ENCODE data around the gene SMYD3. TPM values are rescaled to one million over a fixed set of nuclear protein-coding genes. Genes with fewer than 3 reads are reported as not detected.

Gene SMYD3
- total RNA-seq, 4 donors from 2014 or later: 12.0 to 15.0 (median 13.2) TPM

DNA sequence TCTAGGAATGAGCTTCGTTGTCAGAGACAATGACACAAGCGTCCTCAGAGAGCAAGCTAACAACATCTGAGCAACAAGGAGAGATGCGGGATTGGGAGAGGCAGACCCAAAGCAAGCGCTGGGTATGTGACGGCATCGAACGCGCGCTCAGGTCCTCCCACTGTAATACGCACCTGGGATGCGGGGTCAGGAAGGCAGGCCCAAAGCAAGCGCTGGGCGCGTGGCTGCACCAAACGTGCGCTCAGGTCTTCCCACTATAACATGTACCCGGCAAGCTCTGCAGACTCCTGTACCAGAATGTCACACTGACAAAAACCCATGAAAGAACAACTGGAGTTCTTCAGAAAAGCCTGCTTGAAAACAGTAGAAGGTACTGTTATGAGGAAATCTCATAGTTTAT lies 653.8 kb downstream of the SMYD3 start:
- no peaks in the 10 kb centered on the region for H3K4me1 ChIP-seq
- H3K27ac ChIP-seq (replicated peaks in 1 of 4): no peak overlapping the region
- H3K9me3 ChIP-seq: no peaks in the 10 kb centered on the region
- H3K4me3 ChIP-seq: no peak overlapping the region
- intact Hi-C loops (cut with DNase I): no loop called here
- no peak for TF ChIP-seq EP300 (IDR thresholded peaks at IDR 0.05)
- no peak for TF ChIP-seq POLR2A (IDR thresholded peaks at IDR 0.05; ENCODE audit: low read depth)
- TF ChIP-seq CTCF (IDR thresholded peaks at IDR 0.05): no peak
- no peak for TF ChIP-seq POLR2AphosphoS5 (IDR thresholded peaks at IDR 0.05)
- WGBS: 96% methylated on average over 17 of the region's 17 CpGs
- no peak for DNase-seq (ENCODE audit: extremely low spot score)
- peaks cover 0 to 8% (median 0%) of the 10 kb centered on the region in 4 donors for H3K36me3 ChIP-seq
- H3K27me3 ChIP-seq: no peaks in the 10 kb centered on the region

DNA sequence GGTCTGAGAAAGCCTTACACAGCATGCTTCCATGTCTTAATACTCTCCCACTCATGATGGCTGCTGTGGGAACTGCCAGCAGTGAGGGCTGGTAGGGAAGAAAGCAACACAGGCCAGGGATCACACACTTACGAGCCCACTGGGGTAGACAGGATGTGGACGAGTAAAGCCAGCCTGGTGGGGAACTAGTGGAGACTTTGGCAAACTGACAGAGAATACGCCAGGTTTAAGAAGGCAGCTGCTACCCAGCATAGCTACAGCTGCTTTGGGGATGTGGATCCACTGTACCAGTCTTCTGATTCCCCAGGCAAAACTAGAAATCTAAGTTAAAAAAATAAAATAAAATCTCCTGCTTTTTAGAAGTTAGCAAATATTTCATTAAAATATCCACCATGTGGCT lies 664.0 kb downstream of the SMYD3 start:
- DNase-seq (ENCODE audit: extremely low spot score): no peak
- WGBS: 59% methylated on average over 3 of the region's 3 CpGs
- Histone ChIP-seq H3K4me1 (no peaks in the 10 kb centered on the region), H3K27me3 (no peaks in the 10 kb centered on the region), H3K36me3 (no peaks in the 10 kb centered on the region), H3K9me3 (no peaks in the 10 kb centered on the region), H3K27ac (replicated peaks in 1 of 4) (no peak overlapping the region), H3K4me3 (no peak overlapping the region)
- intact Hi-C loops (cut with DNase I): no loop called here
- no peak for TF ChIP-seq CTCF (IDR thresholded peaks at IDR 0.05)
- TF ChIP-seq POLR2A (IDR thresholded peaks at IDR 0.05; ENCODE audit: low read depth): no peak
- TF ChIP-seq EP300 (IDR thresholded peaks at IDR 0.05): no peak
- no peak for TF ChIP-seq POLR2AphosphoS5 (IDR thresholded peaks at IDR 0.05)

DNA sequence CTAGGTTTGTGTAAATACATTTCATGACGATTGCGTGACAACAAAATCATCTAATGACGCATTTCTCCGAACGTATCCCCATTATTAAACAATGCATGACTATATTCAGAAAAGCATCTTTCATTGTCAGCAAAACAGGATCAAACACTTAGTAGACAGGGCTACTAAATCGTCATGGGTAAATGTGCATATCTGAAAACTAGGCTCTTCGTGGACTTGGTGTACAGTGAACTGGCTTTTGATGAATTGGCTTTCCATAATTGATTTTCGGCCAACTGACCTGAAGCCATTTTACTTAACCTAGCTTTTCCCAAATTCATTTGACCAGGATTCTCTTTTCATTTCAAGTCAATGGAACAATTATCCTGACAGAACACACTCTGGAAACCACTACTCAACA lies 665.0 kb downstream of the SMYD3 start:
- no peak overlapping the region for H3K4me3 ChIP-seq
- 88% methylated on average over 8 of the region's 8 CpGs for WGBS
- no peaks in the 10 kb centered on the region for H3K36me3 ChIP-seq
- no peak for DNase-seq (ENCODE audit: extremely low spot score)
- no peak overlapping the region for H3K27ac ChIP-seq (replicated peaks in 1 of 4)
- no peaks in the 10 kb centered on the region for H3K27me3 ChIP-seq
- no peaks in the 10 kb centered on the region for H3K9me3 ChIP-seq
- H3K4me1 ChIP-seq: no peaks in the 10 kb centered on the region
- TF ChIP-seq CTCF (IDR thresholded peaks at IDR 0.05) (no peak), POLR2AphosphoS5 (IDR thresholded peaks at IDR 0.05) (no peak), POLR2A (IDR thresholded peaks at IDR 0.05; ENCODE audit: low read depth) (no peak), EP300 (IDR thresholded peaks at IDR 0.05) (no peak)
- intact Hi-C loops (cut with DNase I): no loop called here

DNA sequence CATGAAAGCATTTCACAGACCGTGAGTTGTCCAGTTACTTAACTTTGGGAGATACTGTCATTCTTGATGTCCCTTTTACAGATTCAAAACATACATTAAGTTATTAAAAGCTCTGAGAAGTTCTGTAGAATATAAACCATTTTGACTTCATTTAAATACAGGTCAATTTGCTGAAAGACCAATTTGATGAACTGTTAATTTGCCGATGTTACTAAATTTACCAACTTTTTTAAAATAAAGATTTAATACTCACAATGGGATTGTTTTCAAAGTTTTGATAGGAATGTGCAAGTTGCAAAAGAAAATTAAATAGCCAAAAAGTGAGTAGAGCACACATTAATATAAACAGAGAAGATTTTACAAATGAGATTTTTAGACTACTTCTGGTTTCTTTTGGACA lies 666.1 kb downstream of the SMYD3 start:
- WGBS: 41% methylated on average over 2 of the region's 2 CpGs
- intact Hi-C loops (cut with DNase I): no loop called here
- Histone ChIP-seq H3K9me3 (no peaks in the 10 kb centered on the region), H3K27me3 (no peaks in the 10 kb centered on the region), H3K36me3 (peaks cover 0 to 6% (median 2%) of the 10 kb centered on the region in 4 donors), H3K4me1 (no peaks in the 10 kb centered on the region), H3K4me3 (no peak overlapping the region), H3K27ac (replicated peaks in 1 of 4) (no peak overlapping the region)
- no peak for TF ChIP-seq CTCF (IDR thresholded peaks at IDR 0.05)
- TF ChIP-seq POLR2A (IDR thresholded peaks at IDR 0.05; ENCODE audit: low read depth): no peak
- TF ChIP-seq EP300 (IDR thresholded peaks at IDR 0.05): no peak
- no peak for DNase-seq (ENCODE audit: extremely low spot score)

DNA sequence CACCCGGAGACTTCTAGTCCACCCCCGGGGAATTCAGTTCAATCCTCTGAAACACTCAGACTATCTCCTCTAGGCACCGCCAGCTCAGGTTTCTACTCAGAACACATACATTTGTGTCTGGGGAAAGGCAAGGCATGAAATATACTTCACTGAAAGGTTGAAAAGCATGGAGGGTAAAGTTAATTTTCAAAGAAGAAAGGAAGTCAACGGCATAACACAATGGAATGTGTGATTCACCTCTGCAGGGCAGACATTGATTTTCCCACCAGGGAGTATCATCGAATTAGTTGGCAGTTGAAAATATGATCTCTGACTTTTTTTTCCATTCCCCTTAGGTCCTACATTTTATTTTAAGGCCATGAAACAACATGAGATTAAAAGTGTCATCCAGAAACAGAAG lies 669.4 kb downstream of the SMYD3 start:
- Histone ChIP-seq H3K9me3 (no peaks in the 10 kb centered on the region), H3K27me3 (no peaks in the 10 kb centered on the region), H3K27ac (replicated peaks in 1 of 4) (no peak overlapping the region), H3K36me3 (peaks cover 0 to 7% (median 3%) of the 10 kb centered on the region in 4 donors), H3K4me3 (no peak overlapping the region), H3K4me1 (no peaks in the 10 kb centered on the region)
- 89% methylated on average over 5 of the region's 5 CpGs for WGBS
- TF ChIP-seq POLR2A (IDR thresholded peaks at IDR 0.05; ENCODE audit: low read depth): no peak
- no peak for TF ChIP-seq CTCF (IDR thresholded peaks at IDR 0.05)
- no peak for TF ChIP-seq EP300 (IDR thresholded peaks at IDR 0.05)
- TF ChIP-seq POLR2AphosphoS5 (IDR thresholded peaks at IDR 0.05): no peak
- DNase-seq (ENCODE audit: extremely low spot score): no peak
- intact Hi-C loops (cut with DNase I): no loop called here
